GM04503 (cell line): ENCODE measurements around the gene THRSP.
"Not testable (repeated sequence)": the region's sequence is repeated elsewhere in the genome, so short reads cannot be mapped to it uniquely, and the experiment has no call there.

Experiments
- DNase-seq: peaks from one replicate; pipeline ENCODE4 v3.0.0-alpha.2; 2012; ENCODE audit warnings: low read depth

Gene THRSP

DNA sequence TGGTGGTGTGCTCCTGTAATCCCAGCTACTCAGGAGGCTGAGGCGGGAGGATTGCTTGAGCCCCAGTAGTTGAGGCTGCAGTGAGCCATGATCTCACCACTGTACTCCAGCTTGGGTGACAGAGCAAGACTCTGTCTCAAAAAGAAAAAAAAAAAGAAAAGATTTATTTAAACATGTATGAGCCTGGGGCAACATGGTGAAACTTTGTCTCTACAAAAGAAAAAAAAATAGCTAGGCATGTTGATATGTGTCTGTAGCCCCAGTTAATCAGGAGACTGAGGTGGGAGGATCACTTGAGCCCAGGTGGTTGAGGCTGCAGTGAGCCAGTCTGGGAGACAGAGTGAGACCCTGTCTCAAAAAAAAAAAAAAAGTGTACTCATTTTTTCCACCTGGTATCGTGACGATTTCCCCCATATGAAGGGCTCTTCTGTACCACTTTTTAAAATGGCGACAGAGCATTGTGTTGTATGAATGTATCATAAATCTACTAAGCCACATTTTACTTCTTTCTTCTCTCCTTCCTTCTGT, 24.2 kb upstream of the THRSP start:
- no peak for DNase-seq

DNA sequence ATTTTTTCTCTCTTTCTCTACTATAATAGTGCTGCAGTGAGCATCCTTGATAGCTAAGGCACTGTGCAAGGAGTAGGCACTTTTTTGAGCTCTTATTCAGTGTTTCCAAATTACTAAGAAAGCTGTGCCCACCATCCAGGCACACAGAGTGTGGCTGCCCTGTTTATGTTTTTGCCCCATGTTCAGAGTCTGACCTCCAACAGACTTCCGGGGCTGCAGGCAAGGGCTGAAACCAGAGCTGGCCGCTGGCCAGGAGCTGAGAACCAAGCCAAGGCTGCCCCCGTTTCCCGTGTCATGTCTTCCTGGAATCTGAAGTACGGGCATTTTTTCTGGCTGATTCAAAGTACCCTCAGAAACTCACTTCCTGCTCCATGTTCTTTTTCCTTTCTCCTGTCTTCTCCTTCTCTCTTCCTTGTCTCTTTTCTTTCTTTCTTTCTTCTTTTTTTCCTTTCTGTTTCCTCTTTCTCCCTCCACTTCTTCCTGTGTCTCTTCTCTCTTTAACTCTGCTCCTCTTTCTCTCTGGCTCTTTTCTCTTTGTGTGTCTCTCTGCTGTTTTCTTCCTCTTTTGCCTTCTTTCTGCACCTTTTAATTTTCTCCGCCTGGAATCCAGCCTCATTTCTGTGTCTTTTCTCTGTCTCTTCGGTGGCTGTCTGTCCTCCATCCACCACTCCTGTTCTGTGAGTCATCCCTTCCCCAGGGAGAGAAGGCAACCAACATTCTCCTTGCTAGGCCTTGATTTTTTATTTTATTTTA, 23.6 kb upstream of the THRSP start:
- peak; percentile 43 for DNase-seq

DNA sequence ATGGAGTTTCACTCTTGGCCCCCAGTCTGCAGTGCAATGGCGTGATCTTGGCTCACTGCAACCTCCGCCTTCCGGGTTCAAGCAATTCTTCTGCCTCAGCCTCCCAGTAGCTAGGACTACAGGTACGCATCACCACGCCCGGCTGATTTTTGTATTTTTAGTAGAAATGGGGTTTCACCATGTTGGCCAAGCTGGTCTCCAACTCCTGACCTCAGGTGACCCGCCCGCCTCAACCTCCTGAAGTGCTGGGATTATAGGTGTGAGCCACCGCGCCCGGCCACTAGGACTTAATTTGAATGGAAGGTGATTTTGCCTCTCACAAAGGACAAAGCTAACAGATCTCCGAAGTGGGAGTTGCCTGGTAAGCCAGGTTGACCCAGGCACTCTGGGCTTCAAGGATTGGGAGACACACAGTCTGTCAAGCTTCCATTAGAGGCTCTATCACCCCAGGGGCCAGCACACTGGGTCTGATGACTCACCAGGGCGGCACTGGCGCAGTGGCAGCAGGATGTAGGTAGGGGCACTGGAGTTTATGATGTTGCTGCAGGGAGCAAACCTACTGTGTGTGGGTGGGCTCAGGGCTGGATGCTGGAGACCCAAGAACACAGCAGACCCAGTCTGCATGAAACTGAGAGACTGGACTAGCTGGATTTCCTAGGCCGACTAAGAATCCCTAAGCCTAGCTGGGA, 22.8 kb upstream of the THRSP start:
- DNase-seq = no peak

DNA sequence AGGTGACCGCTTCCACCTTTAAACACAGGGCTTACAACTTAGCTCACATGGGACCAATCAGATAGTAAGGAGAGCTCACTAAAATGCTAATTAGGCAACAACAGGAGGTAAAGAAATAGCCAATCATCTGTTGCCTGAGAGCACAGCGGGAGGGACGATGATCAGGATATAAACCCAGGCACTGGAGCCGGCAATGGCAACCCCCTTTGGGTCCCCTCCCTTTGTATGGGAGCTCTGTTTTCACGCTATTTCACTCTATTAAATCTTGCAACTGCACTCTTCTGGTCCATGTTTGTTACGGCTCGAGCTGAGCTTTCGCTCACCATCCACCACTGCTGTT, 22.3 kb upstream of the THRSP start:
- DNase-seq = not testable (repeated sequence)

DNA sequence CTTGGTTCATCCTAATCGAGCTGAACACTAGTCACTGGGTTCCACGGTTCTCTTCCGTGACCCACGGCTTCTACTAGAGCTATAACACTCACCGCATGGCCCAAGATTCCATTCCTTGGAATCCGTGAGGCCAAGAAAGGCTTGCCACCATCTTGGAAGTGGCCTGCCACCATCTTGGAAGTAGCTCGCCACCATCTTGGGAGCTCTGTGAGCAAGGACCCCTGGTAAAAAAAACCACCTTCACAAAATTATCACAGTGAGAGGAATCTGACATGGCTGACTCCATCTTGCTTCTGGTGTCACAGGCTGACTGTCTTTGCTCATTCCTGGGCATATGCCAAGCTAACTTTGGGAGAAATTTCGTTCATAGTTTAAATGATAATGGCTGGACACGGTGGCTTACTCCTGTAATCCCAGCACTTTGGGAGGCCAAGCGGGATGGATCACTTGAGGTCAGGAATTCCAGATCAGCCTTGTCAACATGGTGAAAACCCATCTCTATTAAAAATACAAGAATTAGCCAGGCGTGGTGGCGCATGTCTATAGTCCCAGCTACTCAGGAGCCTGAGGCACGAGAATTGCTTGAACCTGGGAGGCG, 21.7 kb upstream of the THRSP start:
- DNase-seq = no peak

DNA sequence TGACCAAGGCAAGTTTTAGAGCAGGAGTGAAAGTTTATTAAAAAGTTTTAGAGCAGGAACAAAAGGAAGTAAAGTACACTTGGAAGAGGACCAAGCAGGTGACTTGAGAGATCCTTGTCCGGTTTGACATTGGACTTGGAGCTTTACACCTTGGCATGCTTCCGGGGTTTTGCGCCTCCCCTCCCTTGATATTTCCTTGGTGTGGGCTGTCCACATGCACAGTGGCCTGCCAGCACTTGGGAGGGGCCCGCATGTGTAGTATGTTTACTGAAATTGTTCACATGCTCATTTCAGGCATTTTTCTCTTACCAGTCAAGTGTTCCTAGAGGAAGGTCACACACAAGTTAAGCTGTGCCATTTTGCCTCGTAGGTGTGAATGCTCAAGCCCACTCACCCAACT, 19.0 kb upstream of the THRSP start:
- DNase-seq = no peak

DNA sequence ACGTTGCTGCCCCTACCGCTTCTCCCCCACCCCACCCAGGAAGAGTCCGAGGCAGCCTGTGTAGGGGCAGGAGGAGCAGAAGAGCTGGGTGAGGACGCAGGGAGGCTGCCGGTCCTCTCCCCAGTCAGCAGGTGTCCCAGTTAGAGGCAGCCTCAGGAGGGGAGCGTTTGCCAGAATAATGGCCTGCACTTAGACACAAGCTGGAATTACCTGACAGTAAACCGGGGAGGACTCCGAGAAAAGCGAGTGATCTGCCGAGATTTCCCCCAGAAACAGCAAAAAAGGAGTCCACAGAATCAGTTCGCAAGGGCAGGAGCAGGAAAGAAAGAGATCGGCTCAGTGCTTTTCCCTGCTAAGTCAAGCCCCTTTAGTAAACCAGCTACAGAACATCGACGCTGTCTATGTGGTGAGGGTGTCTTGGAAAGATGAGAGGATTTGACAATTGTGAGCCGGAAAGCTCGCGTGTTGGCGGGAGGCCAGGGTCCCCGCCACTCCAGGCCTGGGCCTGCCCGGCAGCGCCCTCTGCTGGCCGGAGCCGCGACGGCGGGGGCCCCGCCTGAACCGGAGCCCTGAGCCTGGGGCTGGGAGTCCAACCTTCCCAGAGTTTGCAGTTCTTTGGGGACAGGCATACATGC, 17.7 kb upstream of the THRSP start:
- DNase-seq = no peak

DNA sequence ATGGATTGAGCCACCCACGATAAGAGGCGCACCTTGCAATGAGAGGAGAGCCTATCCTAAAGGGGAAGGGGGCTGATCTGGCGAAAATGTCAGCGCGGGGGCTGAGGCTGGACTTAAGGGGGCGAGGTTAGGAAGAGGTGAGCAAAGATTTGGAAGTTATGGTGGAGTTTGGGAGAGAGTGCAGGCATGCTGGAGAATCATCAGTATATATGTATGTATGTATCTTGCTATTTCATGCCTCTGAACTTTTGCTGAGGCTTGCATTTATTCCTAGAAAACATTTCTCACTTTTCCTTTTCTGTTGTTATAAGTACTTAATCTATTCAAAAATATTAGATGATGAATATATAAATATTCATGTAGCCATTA, 17.2 kb upstream of the THRSP start:
- no peak for DNase-seq

DNA sequence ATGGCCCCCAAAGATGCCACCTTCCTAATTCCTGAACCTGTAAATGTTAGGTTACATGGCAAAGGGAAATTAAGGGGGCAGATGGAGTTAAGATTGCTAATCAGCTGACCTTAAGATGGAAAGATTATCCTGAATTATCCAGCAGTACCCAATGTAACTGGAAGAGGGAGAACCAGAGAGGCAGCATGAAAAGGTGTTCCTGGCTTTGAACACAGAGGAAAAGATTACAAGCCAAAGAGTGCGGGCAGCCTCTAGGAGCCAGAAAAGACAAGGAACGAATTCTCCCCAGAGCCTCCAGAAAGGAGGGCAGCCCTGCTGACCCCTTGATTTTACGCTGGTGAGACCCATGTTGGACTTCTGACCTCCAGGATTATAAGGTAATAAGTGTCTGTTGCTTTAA, 15.1 kb upstream of the THRSP start:
- DNase-seq = no peak

DNA sequence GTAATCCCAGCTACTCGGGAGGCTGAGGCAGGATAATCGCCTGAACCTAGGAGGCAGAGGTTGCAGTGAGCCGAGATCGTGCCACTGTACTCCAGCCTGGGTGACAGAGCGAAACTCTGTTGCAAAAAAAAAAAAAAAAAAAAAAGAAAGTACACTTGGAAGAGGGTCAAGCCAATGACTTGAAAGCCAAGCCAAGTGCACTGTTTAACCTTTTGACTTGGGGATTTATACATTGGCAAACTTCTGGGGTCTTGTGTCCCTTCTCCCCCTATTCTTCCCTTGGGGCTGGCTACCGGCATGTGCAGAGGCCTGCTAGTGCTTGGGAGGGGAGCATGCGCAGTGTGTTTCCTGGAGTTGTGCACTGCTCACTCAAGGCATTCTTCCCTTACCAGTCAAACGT, 14.3 kb upstream of the THRSP start:
- DNase-seq = no peak

DNA sequence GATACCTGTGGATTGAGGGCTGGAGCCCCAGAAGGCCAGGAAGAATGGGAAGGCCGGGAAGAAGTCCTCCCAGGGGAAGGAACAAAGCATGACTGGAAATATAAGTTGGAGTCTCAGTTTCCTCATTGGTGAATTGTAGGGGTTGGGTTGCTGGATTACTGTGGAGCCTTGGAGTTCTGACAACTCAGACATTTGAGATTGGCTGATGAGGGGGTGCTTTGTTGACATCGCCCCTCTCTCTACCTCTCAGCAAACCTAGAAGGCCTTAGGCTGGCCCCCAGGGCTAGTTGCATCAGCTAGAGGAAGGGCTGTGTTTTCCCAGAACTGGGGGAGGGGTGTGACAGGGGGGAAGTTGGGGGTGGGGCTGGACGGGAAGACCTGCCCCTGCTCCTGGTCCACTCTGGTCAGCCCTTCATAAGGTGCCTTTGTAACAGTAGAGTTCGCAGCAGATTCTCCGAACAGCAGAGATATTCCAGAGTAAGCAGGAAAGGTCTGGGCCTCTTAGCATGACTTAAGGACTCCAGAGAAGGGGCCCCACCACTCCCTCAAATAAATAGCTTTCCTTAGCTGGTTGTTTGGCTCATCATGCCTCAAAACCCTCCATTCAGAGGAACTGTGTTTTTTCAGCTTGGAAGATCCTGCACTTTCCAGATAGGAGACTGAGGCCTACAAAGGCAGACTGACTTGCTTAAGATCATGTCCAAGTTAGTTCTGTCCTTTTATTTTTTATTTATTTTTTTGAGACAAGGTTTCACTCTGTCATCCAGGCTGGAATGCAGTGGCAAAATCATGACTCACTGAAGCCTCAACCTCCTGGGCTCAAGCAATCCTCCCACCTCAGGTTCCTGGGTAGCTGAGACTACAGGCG, 12.5 kb upstream of the THRSP start:
- DNase-seq = no peak

DNA sequence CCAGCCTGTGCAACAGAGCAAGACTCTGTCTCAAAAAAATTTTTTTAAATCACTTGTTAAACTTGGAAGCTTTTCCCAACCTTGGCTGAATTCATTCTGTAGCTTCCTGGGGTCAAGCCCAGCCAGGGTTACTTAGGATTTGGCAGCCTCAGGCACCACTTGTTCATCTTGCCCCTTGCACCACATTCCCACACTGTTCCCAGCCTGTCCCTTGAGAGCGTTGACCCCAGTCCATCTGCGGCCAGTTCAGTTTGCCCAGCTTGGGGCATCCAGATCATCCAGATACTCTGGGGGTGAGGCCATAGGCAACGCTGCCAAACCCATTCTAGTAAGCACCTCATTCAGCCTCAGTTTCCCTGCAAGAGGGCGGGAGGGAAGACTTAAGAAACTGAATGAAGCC, 8.7 kb upstream of the THRSP start:
- DNase-seq = no peak

DNA sequence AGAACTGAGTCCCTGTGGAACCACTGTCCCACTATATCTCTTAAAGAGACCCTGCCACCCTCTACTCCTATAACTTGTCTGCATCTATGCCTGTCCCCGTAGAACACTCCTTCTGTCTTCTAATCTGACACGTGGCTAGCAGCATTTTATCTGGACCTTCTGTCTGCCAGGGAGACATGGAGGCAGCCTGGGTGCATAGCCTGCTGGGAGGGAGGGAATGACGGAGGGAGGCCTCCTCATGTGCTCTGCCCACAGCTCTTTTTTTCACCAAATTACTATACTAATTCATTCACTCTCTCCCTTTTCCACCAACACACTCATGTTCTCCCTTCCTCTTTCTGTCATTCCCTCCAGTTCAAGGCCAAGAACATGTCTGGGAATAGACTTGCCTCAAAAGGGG, 7.6 kb upstream of the THRSP start:
- DNase-seq = no peak

DNA sequence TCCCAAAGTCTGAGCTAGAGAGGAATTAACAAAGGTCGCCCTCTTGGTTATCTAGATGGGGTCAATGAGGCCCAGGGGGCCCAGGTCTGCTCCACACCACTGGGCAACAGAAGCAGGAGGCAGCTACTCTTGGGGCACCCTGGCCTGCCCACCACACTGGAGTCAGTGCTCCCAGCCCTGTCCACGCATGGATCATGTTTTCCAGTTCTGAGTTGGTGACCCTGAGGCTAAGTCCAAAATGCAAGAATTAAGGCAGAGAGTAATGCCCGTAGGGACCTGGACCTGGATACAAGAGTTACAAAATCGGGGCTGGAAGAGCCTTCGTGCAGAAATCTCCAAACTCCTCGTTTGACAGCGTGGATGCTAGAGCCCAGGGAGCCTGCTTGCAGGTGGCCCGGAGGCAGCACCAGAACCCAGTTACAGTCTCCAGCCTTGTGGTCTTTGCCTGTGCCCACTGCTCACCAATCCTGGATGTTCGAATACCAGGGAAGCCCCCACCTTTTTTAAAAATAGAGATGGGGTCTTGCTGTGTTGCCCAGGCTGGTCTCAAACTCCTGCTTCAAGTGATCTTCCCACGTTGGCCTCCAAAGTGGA, 6.1 kb upstream of the THRSP start:
- no peak for DNase-seq

DNA sequence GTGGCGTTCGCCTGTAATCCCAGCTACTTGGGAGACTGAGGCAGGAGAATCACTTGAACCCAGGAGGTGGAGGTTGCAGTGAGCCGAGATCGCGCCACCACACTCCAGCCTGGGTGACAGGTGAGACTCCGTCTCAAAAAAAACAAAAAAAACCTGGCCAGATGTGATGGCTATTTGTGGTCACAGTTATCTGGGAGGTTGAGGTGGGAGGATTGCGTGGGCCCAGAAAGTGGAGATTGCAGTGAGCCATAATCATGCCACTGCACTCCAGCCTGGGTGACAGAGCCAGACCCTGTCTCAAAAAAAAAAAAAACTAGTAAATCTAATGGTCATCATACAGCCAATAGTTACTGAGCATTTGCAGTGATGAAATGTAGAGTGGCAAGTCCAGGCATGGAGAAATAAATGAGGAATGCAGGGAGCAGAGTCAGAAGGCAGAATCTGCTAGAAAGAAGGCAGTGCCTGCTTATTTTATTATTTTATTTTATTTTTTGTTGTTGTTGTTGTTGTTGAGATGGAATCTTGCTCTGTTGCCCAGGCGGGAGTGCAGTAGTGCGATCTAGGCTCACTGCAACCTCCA, 3.8 kb upstream of the THRSP start:
- not testable (repeated sequence) for DNase-seq

DNA sequence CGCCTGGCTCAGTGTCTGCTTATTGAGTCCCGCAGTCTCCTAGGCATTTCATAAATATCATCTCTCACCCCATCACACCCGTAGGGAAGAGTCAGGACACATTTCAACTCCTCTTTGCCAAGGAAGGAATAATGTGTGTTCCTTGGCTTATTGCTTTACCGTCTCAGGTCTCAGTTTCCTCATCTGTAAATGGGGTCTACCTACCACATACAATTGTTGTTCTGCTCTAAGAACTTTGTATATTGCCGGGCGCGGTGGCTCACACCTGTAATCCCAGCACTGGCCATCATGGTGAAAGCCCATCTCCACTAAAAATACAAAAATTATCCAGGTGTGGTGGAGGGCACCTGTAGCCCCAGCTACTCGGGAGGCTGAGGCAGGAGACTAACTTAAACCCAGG, 3.1 kb upstream of the THRSP start:
- no peak for DNase-seq

DNA sequence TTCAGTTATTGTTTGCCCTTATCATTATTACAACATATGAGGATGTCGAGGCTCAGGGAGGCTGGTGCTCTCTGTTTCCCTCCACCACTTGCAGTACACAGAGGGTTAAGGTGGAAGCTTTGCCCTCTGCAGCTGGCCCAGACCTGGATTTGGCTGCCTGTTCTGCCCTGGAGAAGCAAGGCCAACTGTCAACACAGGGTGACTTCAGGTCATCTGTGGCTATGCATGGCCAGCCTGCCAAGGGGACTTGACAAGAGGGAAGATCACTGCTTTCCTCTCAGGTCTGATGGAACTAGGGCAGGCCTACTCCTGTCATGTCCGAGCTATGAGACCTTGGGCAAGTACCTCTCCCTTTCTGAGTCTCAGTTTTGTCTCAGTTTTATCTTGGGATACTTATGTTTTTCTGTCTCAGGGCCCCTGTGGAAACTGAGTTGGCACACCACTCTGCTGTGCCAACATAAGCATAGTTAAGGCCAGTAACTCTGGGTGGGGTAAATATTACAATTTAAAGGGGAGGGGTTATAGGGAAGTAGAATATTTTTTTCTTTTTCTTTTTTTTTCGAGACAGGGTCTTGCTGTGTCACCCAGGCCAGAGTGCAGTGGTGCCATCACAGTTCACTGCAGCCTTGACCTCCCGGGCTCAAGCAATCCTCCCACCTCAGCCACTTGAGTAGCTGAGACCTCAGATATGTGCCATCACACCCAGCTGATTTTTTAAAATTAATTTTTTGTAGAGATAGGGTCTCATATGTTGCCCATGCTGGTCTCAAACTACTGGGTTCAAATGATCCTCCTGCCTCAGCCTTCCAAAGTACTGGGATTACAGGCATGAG, 2.4 kb upstream of the THRSP start:
- DNase-seq = no peak

DNA sequence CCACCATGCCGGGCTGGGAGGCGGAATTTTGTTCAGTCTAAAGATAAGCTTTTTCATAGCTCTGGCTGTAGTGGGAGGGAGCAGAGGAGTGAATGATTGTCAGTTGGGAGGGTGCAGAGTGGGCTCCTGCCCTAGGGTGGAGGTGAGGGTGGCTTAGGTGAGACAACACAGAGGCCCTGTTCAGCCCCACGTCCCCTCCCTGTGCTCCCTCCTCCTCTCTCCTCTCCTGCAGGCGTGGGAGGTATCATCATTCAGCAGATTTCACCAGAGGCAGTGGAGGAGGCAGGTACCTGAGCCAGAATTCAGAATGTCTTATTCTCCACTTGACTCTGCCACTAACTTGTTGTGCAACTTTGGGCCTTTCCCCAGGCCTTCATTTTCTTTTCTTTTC, 1.7 kb upstream of the THRSP start:
- DNase-seq = no peak

DNA sequence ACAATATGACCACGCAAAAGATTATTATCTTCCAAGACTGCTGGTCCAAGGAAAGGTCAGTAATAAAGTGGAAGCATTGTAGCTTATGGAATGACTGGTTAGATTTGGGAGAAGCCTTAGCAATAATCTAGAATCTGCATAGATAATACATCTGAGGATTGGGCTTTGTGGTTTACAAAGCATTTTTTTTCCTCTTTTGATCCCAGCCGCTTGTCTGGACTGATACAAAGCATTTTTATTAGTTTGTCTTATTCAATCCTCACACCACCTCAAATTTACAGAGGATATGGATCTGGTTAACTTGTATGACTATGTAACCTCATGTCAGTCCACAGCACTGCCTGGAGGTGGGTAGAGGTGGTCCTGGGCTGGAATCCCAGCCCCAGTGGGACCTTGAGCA, 990 bp upstream of the THRSP start:
- no peak for DNase-seq

DNA sequence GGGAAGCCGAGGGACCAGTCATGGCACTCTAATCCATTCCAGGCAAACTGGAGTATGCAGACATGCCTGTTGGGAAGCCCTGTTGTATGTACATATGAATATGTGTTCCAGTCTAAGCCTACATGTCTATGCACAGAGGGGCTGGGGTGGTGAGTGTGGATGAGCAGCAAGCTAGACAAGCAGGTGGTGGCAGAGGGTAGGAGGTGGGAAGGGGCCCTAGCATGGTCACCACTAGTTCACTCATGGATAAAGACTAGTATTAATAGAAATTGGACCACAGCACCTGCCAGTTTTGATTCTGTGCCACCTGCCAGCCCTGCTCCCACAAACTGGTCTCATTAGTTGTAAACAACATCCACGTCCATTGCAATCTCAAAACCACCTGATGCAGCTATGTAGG, 1.5 kb downstream of the THRSP start:
- no peak for DNase-seq
